Stomach (tissue), 4 donors: ENCODE data around the gene TCEA2.

Experiments
- EP300 ChIP-seq: sonication (generic); formaldehyde crosslinking; IDR thresholded peaks from one replicate; pipeline ENCODE4 v1.6.1; 2017; ENCODE audit warnings: antibody characterized with exemption
- POLR2AphosphoS5 ChIP-seq, 3 donors: sonication (generic); formaldehyde crosslinking; IDR thresholded peaks; one replicate each; pipeline ENCODE4 v1.6.1; 2016; ENCODE audit warnings: antibody characterized with exemption in 3 of 3
- TF ChIP-seq, protein P1 (sequence below), 7 experiments: fragments of 450-650 bp in 4 of 7; fragments of 200-600 bp in 3 of 7; sonication (generic) in 3 of 7; IDR thresholded peaks; one replicate each; pipeline ENCODE4 v1.5.1; 2016 to 2019; ENCODE audit warnings: antibody characterized with exemption in 7 of 7, control low read depth in 2 of 7, mild to moderate bottlenecking in 1 of 7

DNA sequence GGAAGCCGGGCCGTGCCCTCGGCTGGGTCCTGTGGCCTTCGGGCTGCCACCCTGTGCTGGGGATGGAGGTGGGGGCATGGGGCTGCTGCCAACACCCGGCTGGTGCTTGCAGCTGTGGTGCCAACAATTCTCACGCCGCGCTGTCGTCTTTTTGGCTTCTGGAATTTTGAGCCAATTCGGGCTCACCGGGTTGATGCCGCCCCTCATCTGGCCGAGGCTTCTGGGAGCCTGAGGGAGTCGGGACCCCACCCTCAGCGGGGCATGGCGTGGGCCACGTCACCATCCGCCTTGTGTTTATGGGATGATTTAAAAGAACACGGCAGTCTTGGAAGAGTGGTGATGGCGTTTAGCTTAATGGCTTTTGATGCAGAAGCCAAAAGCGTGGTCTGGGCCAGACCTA, 53.0 kb downstream of the TCEA2 start:
- no peak for TF ChIP-seq POLR2AphosphoS5 (IDR thresholded peaks at IDR 0.05)
- TF ChIP-seq, protein P1, sequence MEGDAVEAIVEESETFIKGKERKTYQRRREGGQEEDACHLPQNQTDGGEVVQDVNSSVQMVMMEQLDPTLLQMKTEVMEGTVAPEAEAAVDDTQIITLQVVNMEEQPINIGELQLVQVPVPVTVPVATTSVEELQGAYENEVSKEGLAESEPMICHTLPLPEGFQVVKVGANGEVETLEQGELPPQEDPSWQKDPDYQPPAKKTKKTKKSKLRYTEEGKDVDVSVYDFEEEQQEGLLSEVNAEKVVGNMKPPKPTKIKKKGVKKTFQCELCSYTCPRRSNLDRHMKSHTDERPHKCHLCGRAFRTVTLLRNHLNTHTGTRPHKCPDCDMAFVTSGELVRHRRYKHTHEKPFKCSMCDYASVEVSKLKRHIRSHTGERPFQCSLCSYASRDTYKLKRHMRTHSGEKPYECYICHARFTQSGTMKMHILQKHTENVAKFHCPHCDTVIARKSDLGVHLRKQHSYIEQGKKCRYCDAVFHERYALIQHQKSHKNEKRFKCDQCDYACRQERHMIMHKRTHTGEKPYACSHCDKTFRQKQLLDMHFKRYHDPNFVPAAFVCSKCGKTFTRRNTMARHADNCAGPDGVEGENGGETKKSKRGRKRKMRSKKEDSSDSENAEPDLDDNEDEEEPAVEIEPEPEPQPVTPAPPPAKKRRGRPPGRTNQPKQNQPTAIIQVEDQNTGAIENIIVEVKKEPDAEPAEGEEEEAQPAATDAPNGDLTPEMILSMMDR (IDR thresholded peaks at IDR 0.05) = no peak
- no peak for TF ChIP-seq EP300
